H9 (cell line): ENCODE measurements around the gene COL28A1. TPM values are rescaled to one million over a fixed set of nuclear protein-coding genes. Genes with fewer than 3 reads are reported as not detected.

Source experiments
- DNase-seq: peaks from one replicate; pipeline ENCODE4 v3.0.0-alpha.2; 2017
- H2AFZ ChIP-seq: one replicate; pipeline ENCODE4 v1.6.1; 2013; ENCODE audit warnings: mild to moderate bottlenecking, low read length, control low read depth, moderate library complexity
- H2AK5ac ChIP-seq: 2 replicates; pipeline ENCODE4 v1.6.1; 2013; ENCODE audit warnings: low read length, control low read depth, mixed read lengths; ENCODE audit not compliant: insufficient read length
- H2BK120ac ChIP-seq: one replicate; pipeline ENCODE4 v1.6.1; 2013; ENCODE audit warnings: low read depth, mild to moderate bottlenecking, low read length, control low read depth, inconsistent platforms; ENCODE audit not compliant: poor library complexity, severe bottlenecking
- H2BK12ac ChIP-seq: 2 replicates; pipeline ENCODE4 v1.6.1; 2013; ENCODE audit warnings: low read length, control low read depth, mixed read lengths, low read depth; ENCODE audit not compliant: insufficient read length
- H2BK15ac ChIP-seq: 2 replicates; pipeline ENCODE4 v1.6.1; 2013; ENCODE audit warnings: low read depth, low read length, control low read depth
- H2BK20ac ChIP-seq: one replicate; pipeline ENCODE4 v1.6.1; 2013; ENCODE audit warnings: low read depth, mild to moderate bottlenecking, low read length, control low read depth, inconsistent platforms; ENCODE audit not compliant: poor library complexity, severe bottlenecking
- H2BK5ac ChIP-seq: 2 replicates; pipeline ENCODE4 v1.6.1; 2013; ENCODE audit warnings: low read length, control low read depth, mixed read lengths; ENCODE audit not compliant: insufficient read length
- H3K14ac ChIP-seq: 2 replicates; pipeline ENCODE4 v1.6.1; 2013; ENCODE audit warnings: low read length, control low read depth; ENCODE audit not compliant: insufficient read depth
- H3K18ac ChIP-seq: 2 replicates; pipeline ENCODE4 v1.6.1; 2013; ENCODE audit warnings: low read depth, mild to moderate bottlenecking, mixed read lengths, low read length, control low read depth; ENCODE audit not compliant: insufficient read length
- H3K23ac ChIP-seq: 2 replicates; pipeline ENCODE4 v1.6.1; 2013; ENCODE audit warnings: low read length, control low read depth, mixed read lengths, low read depth; ENCODE audit not compliant: insufficient read length
- H3K23me2 ChIP-seq: 2 replicates; pipeline ENCODE4 v1.6.1; 2013; ENCODE audit warnings: low read depth, mild to moderate bottlenecking, mixed read lengths, low read length, control low read depth; ENCODE audit not compliant: insufficient read length, poor library complexity, severe bottlenecking
- H3K27ac ChIP-seq: 2 replicates; pipeline ENCODE4 v1.5.1; 2013; ENCODE audit warnings: low read length, control low read depth, mixed read lengths, low read depth; ENCODE audit not compliant: insufficient read length
- H3K27me3 ChIP-seq: 2 replicates; pipeline ENCODE4 v1.6.1; 2013; ENCODE audit warnings: low read length, control low read depth, inconsistent platforms; ENCODE audit not compliant: insufficient read depth
- H3K4ac ChIP-seq: 2 replicates; pipeline ENCODE4 v1.6.1; 2013; ENCODE audit warnings: low read depth, mild to moderate bottlenecking, control low read depth, inconsistent platforms, low read length, moderate library complexity
- H3K4me1 ChIP-seq: 2 replicates; pipeline ENCODE4 v1.6.1; 2013; ENCODE audit warnings: low read length, control low read depth, inconsistent platforms; ENCODE audit not compliant: insufficient read depth
- H3K4me2 ChIP-seq: 2 replicates; pipeline ENCODE4 v1.6.1; 2013; ENCODE audit warnings: low read length, control low read depth, mixed read lengths; ENCODE audit not compliant: insufficient read length, insufficient read depth
- H3K56ac ChIP-seq: 2 replicates; pipeline ENCODE4 v1.6.1; 2013; ENCODE audit warnings: low read depth, mild to moderate bottlenecking, mixed read lengths, low read length, control low read depth; ENCODE audit not compliant: insufficient read length
- H3K79me1 ChIP-seq: 2 replicates; pipeline ENCODE4 v1.6.1; 2013; ENCODE audit warnings: low read depth, mild to moderate bottlenecking, moderate library complexity, low read length, control low read depth, inconsistent platforms; ENCODE audit not compliant: insufficient read depth, poor library complexity, severe bottlenecking
- H3K79me2 ChIP-seq: 2 replicates; pipeline ENCODE4 v1.6.1; 2013; ENCODE audit warnings: low read length, control low read depth, inconsistent platforms; ENCODE audit not compliant: insufficient read depth
- H3K9ac ChIP-seq: 2 replicates; pipeline ENCODE4 v1.6.1; 2013; ENCODE audit warnings: low read length, control low read depth, mixed read lengths; ENCODE audit not compliant: insufficient read length; ENCODE audit errors: extremely low read depth
- H3K9me3 ChIP-seq: one replicate; pipeline ENCODE4 v1.6.1; 2013; ENCODE audit warnings: low read depth, low read length, inconsistent platforms; ENCODE audit not compliant: control insufficient read depth
- H3T11ph ChIP-seq: one replicate; pipeline ENCODE4 v1.6.1; 2013; ENCODE audit warnings: mild to moderate bottlenecking, low read length, control low read depth, inconsistent platforms
- H4K20me1 ChIP-seq: one replicate; pipeline ENCODE4 v1.6.1; 2013; ENCODE audit not compliant: control insufficient read depth, insufficient read length, insufficient read depth
- H4K5ac ChIP-seq: 2 replicates; pipeline ENCODE4 v1.6.1; 2013; ENCODE audit warnings: low read depth, mild to moderate bottlenecking, mixed read lengths, low read length, control low read depth; ENCODE audit not compliant: insufficient read length
- H4K8ac ChIP-seq: replicated peaks from 2 replicates; pipeline ENCODE4 v1.6.1; 2013; ENCODE audit warnings: low read length, control low read depth, mixed read lengths, low read depth; ENCODE audit not compliant: insufficient read length
- H4K91ac ChIP-seq: 2 replicates; pipeline ENCODE4 v1.6.1; 2013; ENCODE audit warnings: low read depth, mild to moderate bottlenecking, moderate library complexity, mixed read lengths, low read length, control low read depth; ENCODE audit not compliant: insufficient read length
- H3K27ac Mint-ChIP-seq, 3 experiments: 2 replicates in 2 of 3; 3 replicates in 1 of 3; pipeline ENCODE4 v1.8.0; 2020 to 2021; ENCODE audit warnings: mixed read lengths in 3 of 3, mild to moderate bottlenecking in 1 of 3, moderate library complexity in 1 of 3
- H3K27me3 Mint-ChIP-seq: 2 replicates; pipeline ENCODE4 v1.8.0; 2021; ENCODE audit warnings: low read depth, mild to moderate bottlenecking, moderate library complexity, mixed read lengths
- H3K36me3 Mint-ChIP-seq, 3 experiments: 2 replicates in 2 of 3; 3 replicates in 1 of 3; pipeline ENCODE4 v1.8.0; 2020 to 2021; ENCODE audit warnings: low read depth in 3 of 3, mixed read lengths in 3 of 3; ENCODE audit not compliant: insufficient read depth in 1 of 3
- H3K4me1 Mint-ChIP-seq, 2 experiments: 2 replicates each; pipeline ENCODE4 v1.8.0; 2020; ENCODE audit warnings: mixed read lengths in 2 of 2
- H3K4me3 Mint-ChIP-seq, 2 experiments: 2 replicates in 1 of 2; 3 replicates in 1 of 2; pipeline ENCODE4 v1.8.0; 2020 to 2021; ENCODE audit warnings: mild to moderate bottlenecking in 2 of 2, mixed read lengths in 2 of 2, moderate library complexity in 1 of 2
- H3K9me3 Mint-ChIP-seq, 2 experiments: 2 replicates in 1 of 2; 3 replicates in 1 of 2; pipeline ENCODE4 v1.8.0; 2020; ENCODE audit warnings: mild to moderate bottlenecking in 2 of 2, mixed read lengths in 2 of 2, moderate library complexity in 1 of 2
- WGBS: extraction: QIAGEN DNeasy Blood & Tissue Kit; methylation state at CpG from one replicate; pipeline ENCODE4 v1.1.7; 2013; ENCODE audit warnings: missing lambda C conversion rate, low lambda C conversion rate, mixed read lengths; ENCODE audit not compliant: insufficient read length; ENCODE audit errors: extremely low coverage; 5-methylcytosine and 5-hydroxymethylcytosine counted together
- total RNA-seq: library from RNA; stranded (reverse); gene quantifications from 2 replicates; pipeline ENCODE4 v1.2.1, GENCODE V29; 2021
- TF ChIP-seq, protein P1 (sequence below): fragments of 200-600 bp; sonication (generic); conservative IDR thresholded peaks from 3 replicates; pipeline ENCODE4 v1.8.0; 2021; ENCODE audit warnings: antibody characterized with exemption, mild to moderate bottlenecking

Gene COL28A1
- total RNA-seq, 1 experiment from 2014 or later, result 0.66 TPM

DNA sequence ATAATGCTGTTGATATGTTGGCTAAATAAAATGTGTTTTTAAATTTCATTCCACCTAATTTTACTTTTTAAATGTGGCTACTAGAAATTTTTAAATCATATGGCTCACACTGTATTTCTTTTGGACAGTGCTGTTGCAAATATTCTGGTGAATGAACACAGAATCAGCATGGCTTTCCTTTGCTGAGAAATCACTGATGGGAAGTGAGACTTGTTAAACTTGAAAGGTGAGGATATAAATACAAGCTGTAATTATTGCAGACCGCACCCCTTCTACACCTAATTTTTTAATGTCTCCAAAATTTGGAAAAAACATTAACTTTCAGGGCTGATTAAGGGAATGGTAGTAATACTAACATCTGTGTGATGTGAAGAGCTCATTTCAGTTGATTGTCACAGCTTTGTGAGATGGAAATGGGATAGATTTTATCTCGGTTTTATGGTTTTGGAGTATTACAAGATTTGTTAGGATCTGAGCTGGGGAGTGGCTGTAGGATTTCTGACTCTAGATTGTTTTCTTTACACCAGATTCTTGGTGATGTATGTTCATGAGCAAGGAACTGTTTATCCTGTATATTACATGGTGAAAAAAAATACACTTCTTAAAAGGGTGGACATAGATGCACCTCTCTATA is 32.3 kb upstream of the COL28A1 start:
- no peak overlapping the region for H3K27ac ChIP-seq

More for the DNA sequence above, 32.3 kb upstream of the COL28A1 start:
- Histone ChIP-seq H3K4me1 (peaks cover 8% of the 10 kb centered on the region; the same call in 1 of the 2 replicates), H2BK12ac (no peak overlapping the region), H3K56ac (no peak overlapping the region), H2AK5ac (no peak overlapping the region), H3K18ac (no peak overlapping the region), H4K5ac (no peak overlapping the region), H2BK15ac (no peak overlapping the region), H2BK20ac (no peak overlapping the region), H3K4ac (no peak overlapping the region), H3K79me1 (peaks cover 3% of the 10 kb centered on the region), H3K14ac (no peak overlapping the region), H4K8ac (no peak overlapping the region), H2AFZ (no peak overlapping the region), H3K27me3 (no peaks in the 10 kb centered on the region), H3T11ph (no peak overlapping the region), H3K4me2 (peak overlapping the region; percentile 81), H3K79me2 (peaks cover 18% of the 10 kb centered on the region; the same call in 1 of the 2 replicates), H3K23ac (no peak overlapping the region), H4K91ac (no peak overlapping the region), H3K9ac (peak overlapping the region; percentile 84), H4K20me1 (no peaks in the 10 kb centered on the region), H2BK5ac (no peak overlapping the region), H3K23me2 (peaks cover 3% of the 10 kb centered on the region), H2BK120ac (no peak overlapping the region), H3K9me3 (no peaks in the 10 kb centered on the region)
- Mint-ChIP-seq H3K36me3 (peaks cover 25 to 30% (median 27%) of the 10 kb centered on the region in 3 experiments), H3K9me3 (peaks cover 10% of the 10 kb centered on the region in 2 experiments), H3K27me3 (no peaks in the 10 kb centered on the region), H3K4me3 (peak overlapping the region; percentile 74 to 85), H3K27ac (no peak overlapping the region), H3K4me1 (peaks cover 15 to 20% of the 10 kb centered on the region in 2 experiments)
- TF ChIP-seq, protein P1, sequence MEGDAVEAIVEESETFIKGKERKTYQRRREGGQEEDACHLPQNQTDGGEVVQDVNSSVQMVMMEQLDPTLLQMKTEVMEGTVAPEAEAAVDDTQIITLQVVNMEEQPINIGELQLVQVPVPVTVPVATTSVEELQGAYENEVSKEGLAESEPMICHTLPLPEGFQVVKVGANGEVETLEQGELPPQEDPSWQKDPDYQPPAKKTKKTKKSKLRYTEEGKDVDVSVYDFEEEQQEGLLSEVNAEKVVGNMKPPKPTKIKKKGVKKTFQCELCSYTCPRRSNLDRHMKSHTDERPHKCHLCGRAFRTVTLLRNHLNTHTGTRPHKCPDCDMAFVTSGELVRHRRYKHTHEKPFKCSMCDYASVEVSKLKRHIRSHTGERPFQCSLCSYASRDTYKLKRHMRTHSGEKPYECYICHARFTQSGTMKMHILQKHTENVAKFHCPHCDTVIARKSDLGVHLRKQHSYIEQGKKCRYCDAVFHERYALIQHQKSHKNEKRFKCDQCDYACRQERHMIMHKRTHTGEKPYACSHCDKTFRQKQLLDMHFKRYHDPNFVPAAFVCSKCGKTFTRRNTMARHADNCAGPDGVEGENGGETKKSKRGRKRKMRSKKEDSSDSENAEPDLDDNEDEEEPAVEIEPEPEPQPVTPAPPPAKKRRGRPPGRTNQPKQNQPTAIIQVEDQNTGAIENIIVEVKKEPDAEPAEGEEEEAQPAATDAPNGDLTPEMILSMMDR, result no peak
- no CpG with 5 or more reads among the region's 2 CpGs for WGBS
- DNase-seq, result no peak
